IMR-90 (cell line): ENCODE data around the gene INTS14. TPM values are rescaled to one million over a fixed set of nuclear protein-coding genes. Genes with fewer than 3 reads are reported as not detected.
A peak's percentile ranks its signal among the peaks of the same experiment; 100 is the strongest.

Experiments used
- ATAC-seq: fragments of 200-7000 bp; cut with Tn5 transposase; 2 replicates; pipeline ENCODE4 v1.9.1; 2020; ENCODE audit warnings: low read depth, mild to moderate bottlenecking, moderate library complexity
- BruUV-seq: library from RNA; stranded (reverse); fragments of 400-500 nt; replicated peaks from 2 replicates; lab custom pipeline; 2021; lab: Mats Ljungman, UMichigan
- CTCF ChIA-PET: fragments of 300-600 bp; formaldehyde crosslinking; extraction: SDS; loops from one replicate; lab custom pipeline; 2021; ENCODE audit warnings: antibody characterized with exemption; lab: Yijun Ruan, JAX
- POLR2A ChIA-PET: fragments of 300-600 bp; sonication (Branson Sonifier 250); formaldehyde crosslinking; loops from one replicate; lab custom pipeline; 2022; ENCODE audit warnings: antibody characterized with exemption; ENCODE audit not compliant: unreplicated experiment; lab: Charles Lee
- DNase-seq: peaks from one replicate; pipeline ENCODE4 v3.0.0; 2013
- H2AFZ ChIP-seq: replicated peaks from 2 replicates; pipeline ENCODE3; 2013; ENCODE audit warnings: low read length, mild to moderate bottlenecking; ENCODE audit not compliant: poor library complexity
- H2AK5ac ChIP-seq: 2 replicates; pipeline ENCODE4 v1.6.1; 2013; ENCODE audit warnings: low read depth, low read length, inconsistent platforms
- H2AK9ac ChIP-seq: replicated peaks from 2 replicates; pipeline ENCODE3; 2013; ENCODE audit warnings: mild to moderate bottlenecking, low read depth, low read length, moderate library complexity; ENCODE audit not compliant: poor library complexity
- H2BK120ac ChIP-seq: 2 replicates; pipeline ENCODE4 v1.6.1; 2013; ENCODE audit warnings: low read depth, low read length, inconsistent platforms
- H2BK15ac ChIP-seq: 3 replicates; pipeline ENCODE4 v1.6.1; 2013; ENCODE audit warnings: low read depth, low read length, inconsistent platforms
- H2BK20ac ChIP-seq: 2 replicates; pipeline ENCODE4 v1.6.1; 2013; ENCODE audit warnings: low read depth, mild to moderate bottlenecking, inconsistent platforms, low read length, moderate library complexity
- H2BK5ac ChIP-seq: 2 replicates; pipeline ENCODE4 v1.6.1; 2013; ENCODE audit warnings: mild to moderate bottlenecking, low read depth, low read length, inconsistent platforms; ENCODE audit not compliant: poor library complexity, severe bottlenecking
- H3K14ac ChIP-seq: replicated peaks from 2 replicates; pipeline ENCODE4 v1.6.1; 2013; ENCODE audit warnings: low read depth, low read length, inconsistent platforms
- H3K18ac ChIP-seq: 2 replicates; pipeline ENCODE4 v1.6.1; 2013; ENCODE audit warnings: low read depth, low read length, control low read depth
- H3K23ac ChIP-seq: 2 replicates; pipeline ENCODE4 v1.6.1; 2013; ENCODE audit warnings: low read depth, low read length, inconsistent platforms
- H3K27ac ChIP-seq: 2 replicates; pipeline ENCODE4 v1.5.1; 2013; ENCODE audit warnings: mild to moderate bottlenecking, control low read depth, low read length; ENCODE audit not compliant: insufficient read depth
- H3K27me3 ChIP-seq: 2 replicates; pipeline ENCODE4 v1.6.1; 2013; ENCODE audit warnings: low read length; ENCODE audit not compliant: control insufficient read depth, insufficient read depth
- H3K36me3 ChIP-seq: 2 replicates; pipeline ENCODE4 v1.6.1; 2013; ENCODE audit warnings: low read length, mixed read lengths; ENCODE audit not compliant: control insufficient read depth, insufficient read depth
- H3K4ac ChIP-seq: 2 replicates; pipeline ENCODE4 v1.6.1; 2013; ENCODE audit warnings: low read depth, low read length, inconsistent platforms
- H3K4me1 ChIP-seq: 2 replicates; pipeline ENCODE4 v1.6.1; 2013; ENCODE audit warnings: low read length, mixed read lengths; ENCODE audit not compliant: control insufficient read depth, insufficient read depth
- H3K4me2 ChIP-seq: 2 replicates; pipeline ENCODE4 v1.6.1; 2013; ENCODE audit warnings: low read depth, mild to moderate bottlenecking, control low read depth, low read length, moderate library complexity
- H3K4me3 ChIP-seq: 2 replicates; pipeline ENCODE4 v1.5.1; 2013; ENCODE audit warnings: low read depth, mild to moderate bottlenecking, control low read depth, low read length, moderate library complexity; ENCODE audit not compliant: insufficient read depth
- H3K56ac ChIP-seq: 2 replicates; pipeline ENCODE4 v1.6.1; 2013; ENCODE audit warnings: low read length, inconsistent platforms; ENCODE audit not compliant: insufficient read depth; ENCODE audit errors: extremely low read depth
- H3K79me1 ChIP-seq, 2 experiments: 2 replicates each; pipeline ENCODE4 v1.6.1; 2013; ENCODE audit warnings: low read length in 2 of 2, inconsistent platforms in 1 of 2, low read depth in 1 of 2
- H3K9ac ChIP-seq: 2 replicates; pipeline ENCODE4 v1.6.1; 2013; ENCODE audit warnings: low read depth, low read length, control low read depth
- H3K9me1 ChIP-seq: 2 replicates; pipeline ENCODE4 v1.6.1; 2013; ENCODE audit warnings: low read length, inconsistent platforms; ENCODE audit not compliant: insufficient read depth
- H3K9me3 ChIP-seq: 2 replicates; pipeline ENCODE4 v1.6.1; 2013; ENCODE audit warnings: low read length; ENCODE audit not compliant: control insufficient read depth, insufficient read depth
- H4K20me1 ChIP-seq: 2 replicates; pipeline ENCODE4 v1.6.1; 2013; ENCODE audit warnings: low read length, inconsistent platforms; ENCODE audit not compliant: insufficient read depth
- H4K5ac ChIP-seq: 2 replicates; pipeline ENCODE4 v1.6.1; 2013; ENCODE audit warnings: mild to moderate bottlenecking, low read depth, low read length, control low read depth
- H4K8ac ChIP-seq, 2 experiments: 2 replicates each; pipeline ENCODE4 v1.6.1; 2013; ENCODE audit warnings: low read depth in 2 of 2, low read length in 2 of 2, control low read depth in 1 of 2, inconsistent platforms in 1 of 2
- H4K91ac ChIP-seq: 2 replicates; pipeline ENCODE4 v1.6.1; 2013; ENCODE audit warnings: low read depth, low read length, inconsistent platforms; ENCODE audit not compliant: insufficient read depth
- CEBPB ChIP-seq: IDR thresholded peaks from 2 replicates; pipeline ENCODE4 v1.6.1; 2012; ENCODE audit warnings: low read depth, low read length, improper control_type of control experiment
- CHD1 ChIP-seq: IDR thresholded peaks from 2 replicates; pipeline ENCODE4 v1.6.1; 2012; ENCODE audit warnings: low read depth, low read length, improper control_type of control experiment
- CTCF ChIP-seq: conservative IDR thresholded peaks from 2 replicates; pipeline ENCODE4 v1.5.1; 2012; ENCODE audit warnings: mild to moderate bottlenecking, low read depth, low read length, improper control_type of control experiment
- ELK1 ChIP-seq: fragments of 150-350 bp; IDR thresholded peaks from 2 replicates; pipeline ENCODE4 v1.6.1; 2016; ENCODE audit warnings: low read depth, mild to moderate bottlenecking, low read length, moderate library complexity, borderline replicate concordance
- FOS ChIP-seq: fragments of 150-350 bp; IDR thresholded peaks from 2 replicates; pipeline ENCODE4 v1.6.1; 2016; ENCODE audit warnings: low read depth, low read length
- MAZ ChIP-seq: IDR thresholded peaks from 2 replicates; pipeline ENCODE4 v1.6.1; 2012; ENCODE audit warnings: low read depth, mild to moderate bottlenecking, low read length, improper control_type of control experiment, moderate library complexity, borderline replicate concordance
- MXI1 ChIP-seq: IDR thresholded peaks from 2 replicates; pipeline ENCODE4 v1.6.1; 2012; ENCODE audit warnings: low read depth, mild to moderate bottlenecking, low read length, moderate library complexity, borderline replicate concordance
- NFE2L2 ChIP-seq: fragments of 150-350 bp; IDR thresholded peaks from 2 replicates; pipeline ENCODE4 v1.6.1; 2016; ENCODE audit warnings: low read depth, mild to moderate bottlenecking, low read length
- POLR2A ChIP-seq: IDR thresholded peaks from 2 replicates; pipeline ENCODE4 v1.6.1; 2012; ENCODE audit warnings: mild to moderate bottlenecking, low read depth, low read length
- RFX5 ChIP-seq: IDR thresholded peaks from 2 replicates; pipeline ENCODE4 v1.8.0; 2012; ENCODE audit warnings: low read depth, mild to moderate bottlenecking, low read length, moderate library complexity
- SMC3 ChIP-seq: fragments of 150-350 bp; IDR thresholded peaks from 2 replicates; pipeline ENCODE4 v1.6.1; 2016; ENCODE audit warnings: low read depth, mild to moderate bottlenecking, antibody characterized with exemption, low read length, moderate library complexity
- WGBS, 2 experiments: methylation state at CpG; one replicate each; pipeline versions ENCODE4 v1.1.5 to v1.1.7; 2013; ENCODE audit warnings: missing lambda C conversion rate in 2 of 2; ENCODE audit not compliant: insufficient read length in 1 of 2; ENCODE audit errors: extremely low coverage in 2 of 2; 5-methylcytosine and 5-hydroxymethylcytosine counted together
- dilution Hi-C: fragments of 300-500 bp; cut with HindIII; formaldehyde crosslinking; loops from one replicate; pipeline ENCODE4 v1.14.3; 2018; ENCODE audit warnings: low sequenced_read_pairs; ENCODE audit not compliant: unreplicated experiment
- in situ Hi-C: fragments of 300-500 bp; cut with MboI; formaldehyde crosslinking; loops from 3 replicates; pipeline ENCODE4 v1.14.3; 2019; ENCODE audit warnings: low sequenced_read_pairs, inconsistent platforms, mixed read lengths
- intact Hi-C: fragments of 100-400 bp; cut with micrococcal nuclease; formaldehyde crosslinking; loops from 2 replicates; pipeline ENCODE4 v1.10.0; 2022
- polyA plus RNA-seq, 3 experiments: library from polyadenylated mRNA; depleted of rRNA; stranded (reverse); fragments of >200 nt; gene quantifications; 2 replicates each; pipeline ENCODE4 v1.2.3, GENCODE V29; 2012; ENCODE audit warnings: low replicate concordance in 1 of 3
- total RNA-seq: library from RNA; depleted of rRNA; stranded (reverse); fragments of >200 nt; gene quantifications from 2 replicates; pipeline ENCODE4 v1.2.3, GENCODE V29; 2012

INTS14 gene
- total and polyA plus RNA-seq, 2 of the 4 experiments (the other 2 are of a cell fraction) = 22.9 to 39.5 TPM

- no peak overlapping the region for H2AK5ac ChIP-seq
- H2BK15ac ChIP-seq = no peak overlapping the region
- no peak overlapping the region for H3K4me3 ChIP-seq
- no peak overlapping the region for H2BK5ac ChIP-seq
- POLR2A ChIA-PET = no interaction called here
- peaks cover 11% of the 10 kb centered on the region for H3K4me1 ChIP-seq
- H3K36me3 ChIP-seq = peaks cover 2% of the 10 kb centered on the region; the same call in 1 of the 2 replicates
- DNase-seq (peak; percentile 18), ATAC-seq (no peak)
- H2BK20ac ChIP-seq = peak overlapping the region; percentile 40; the same call in 1 of the 2 replicates
- H4K5ac ChIP-seq = no peak overlapping the region
- peaks cover 31% of the 10 kb centered on the region for H3K9me1 ChIP-seq
- H3K27me3 ChIP-seq = no peaks in the 10 kb centered on the region
- H3K56ac ChIP-seq = no peak overlapping the region
- H3K14ac ChIP-seq = no peak overlapping the region
- no peak overlapping the region for H4K8ac ChIP-seq
- no peak overlapping the region for H3K9ac ChIP-seq
- H3K4ac ChIP-seq = no peak overlapping the region
- TF ChIP-seq CEBPB = no peak
- no peak for TF ChIP-seq FOS
- no peak for TF ChIP-seq NFE2L2
- no peak for TF ChIP-seq CTCF
- TF ChIP-seq POLR2A = no peak
- no peak for TF ChIP-seq ELK1
- no peak for TF ChIP-seq MAZ
- no peak for TF ChIP-seq CHD1
- TF ChIP-seq SMC3 = no peak
- no peak for TF ChIP-seq MXI1
- no peak for TF ChIP-seq RFX5
- intact Hi-C loops = no loop called here
- in situ Hi-C loops = no loop called here
- H4K91ac ChIP-seq = no peak overlapping the region
- H3K9me3 ChIP-seq = no peaks in the 10 kb centered on the region
- H2BK120ac ChIP-seq = no peak overlapping the region
- BruUV-seq = no TSS peak
- no peak overlapping the region for H2AK9ac ChIP-seq
- H3K79me1 ChIP-seq = peaks cover 33 to 67% of the 10 kb centered on the region in 2 experiments
- peak overlapping the region; percentile 11; the same call in 1 of the 2 replicates for H3K18ac ChIP-seq
- H4K20me1 ChIP-seq = peaks cover 54% of the 10 kb centered on the region
- CTCF ChIA-PET = no interaction called here
- no peak overlapping the region for H2AFZ ChIP-seq
- peak overlapping the region; percentile 81 for H3K4me2 ChIP-seq
- no peak overlapping the region for H3K27ac ChIP-seq
- peak overlapping the region; percentile 14; the same call in 1 of the 2 replicates for H3K23ac ChIP-seq
- dilution Hi-C loops = no loop called here
- WGBS, 2 experiments = no CpG with 5 or more reads among the region's 5 CpGs
Observed at GRCh38 chr15:65533057-65533756, 77.7 kb downstream of the INTS14 start.
